IMR-90 (cell line): Measurements from ENCODE around the gene CLIC4. TPM values are rescaled to one million over a fixed set of nuclear protein-coding genes. Genes with fewer than 3 reads are reported as not detected.

Experiments used
- ATAC-seq: fragments of 200-7000 bp; cut with Tn5 transposase; 2 replicates; pipeline ENCODE4 v1.9.1; 2020; ENCODE audit warnings: low read depth, mild to moderate bottlenecking, moderate library complexity
- BruUV-seq: library from RNA; stranded (reverse); fragments of 400-500 nt; replicated peaks from 2 replicates; lab custom pipeline; 2021; lab: Mats Ljungman, UMichigan
- CTCF ChIA-PET: fragments of 300-600 bp; formaldehyde crosslinking; extraction: SDS; loops from one replicate; lab custom pipeline; 2021; ENCODE audit warnings: antibody characterized with exemption; lab: Yijun Ruan, JAX
- POLR2A ChIA-PET: fragments of 300-600 bp; sonication (Branson Sonifier 250); formaldehyde crosslinking; loops from one replicate; lab custom pipeline; 2022; ENCODE audit warnings: antibody characterized with exemption; ENCODE audit not compliant: unreplicated experiment; lab: Charles Lee
- DNase-seq: peaks from one replicate; pipeline ENCODE4 v3.0.0; 2013
- H2AFZ ChIP-seq: replicated peaks from 2 replicates; pipeline ENCODE3; 2013; ENCODE audit warnings: low read length, mild to moderate bottlenecking; ENCODE audit not compliant: poor library complexity
- H2AK5ac ChIP-seq: 2 replicates; pipeline ENCODE4 v1.6.1; 2013; ENCODE audit warnings: low read depth, low read length, inconsistent platforms
- H2AK9ac ChIP-seq: replicated peaks from 2 replicates; pipeline ENCODE3; 2013; ENCODE audit warnings: mild to moderate bottlenecking, low read depth, low read length, moderate library complexity; ENCODE audit not compliant: poor library complexity
- H2BK120ac ChIP-seq: 2 replicates; pipeline ENCODE4 v1.6.1; 2013; ENCODE audit warnings: low read depth, low read length, inconsistent platforms
- H2BK15ac ChIP-seq: 3 replicates; pipeline ENCODE4 v1.6.1; 2013; ENCODE audit warnings: low read depth, low read length, inconsistent platforms
- H2BK20ac ChIP-seq: 2 replicates; pipeline ENCODE4 v1.6.1; 2013; ENCODE audit warnings: low read depth, mild to moderate bottlenecking, inconsistent platforms, low read length, moderate library complexity
- H2BK5ac ChIP-seq: 2 replicates; pipeline ENCODE4 v1.6.1; 2013; ENCODE audit warnings: mild to moderate bottlenecking, low read depth, low read length, inconsistent platforms; ENCODE audit not compliant: poor library complexity, severe bottlenecking
- H3K14ac ChIP-seq: replicated peaks from 2 replicates; pipeline ENCODE4 v1.6.1; 2013; ENCODE audit warnings: low read depth, low read length, inconsistent platforms
- H3K18ac ChIP-seq: 2 replicates; pipeline ENCODE4 v1.6.1; 2013; ENCODE audit warnings: low read depth, low read length, control low read depth
- H3K23ac ChIP-seq: 2 replicates; pipeline ENCODE4 v1.6.1; 2013; ENCODE audit warnings: low read depth, low read length, inconsistent platforms
- H3K27ac ChIP-seq: 2 replicates; pipeline ENCODE4 v1.5.1; 2013; ENCODE audit warnings: mild to moderate bottlenecking, control low read depth, low read length; ENCODE audit not compliant: insufficient read depth
- H3K27me3 ChIP-seq: 2 replicates; pipeline ENCODE4 v1.6.1; 2013; ENCODE audit warnings: low read length; ENCODE audit not compliant: control insufficient read depth, insufficient read depth
- H3K36me3 ChIP-seq: 2 replicates; pipeline ENCODE4 v1.6.1; 2013; ENCODE audit warnings: low read length, mixed read lengths; ENCODE audit not compliant: control insufficient read depth, insufficient read depth
- H3K4ac ChIP-seq: 2 replicates; pipeline ENCODE4 v1.6.1; 2013; ENCODE audit warnings: low read depth, low read length, inconsistent platforms
- H3K4me1 ChIP-seq: 2 replicates; pipeline ENCODE4 v1.6.1; 2013; ENCODE audit warnings: low read length, mixed read lengths; ENCODE audit not compliant: control insufficient read depth, insufficient read depth
- H3K4me2 ChIP-seq: 2 replicates; pipeline ENCODE4 v1.6.1; 2013; ENCODE audit warnings: low read depth, mild to moderate bottlenecking, control low read depth, low read length, moderate library complexity
- H3K4me3 ChIP-seq: 2 replicates; pipeline ENCODE4 v1.5.1; 2013; ENCODE audit warnings: low read depth, mild to moderate bottlenecking, control low read depth, low read length, moderate library complexity; ENCODE audit not compliant: insufficient read depth
- H3K56ac ChIP-seq: 2 replicates; pipeline ENCODE4 v1.6.1; 2013; ENCODE audit warnings: low read length, inconsistent platforms; ENCODE audit not compliant: insufficient read depth; ENCODE audit errors: extremely low read depth
- H3K79me1 ChIP-seq, 2 experiments: 2 replicates each; pipeline ENCODE4 v1.6.1; 2013; ENCODE audit warnings: low read length in 2 of 2, inconsistent platforms in 1 of 2, low read depth in 1 of 2
- H3K9ac ChIP-seq: 2 replicates; pipeline ENCODE4 v1.6.1; 2013; ENCODE audit warnings: low read depth, low read length, control low read depth
- H3K9me1 ChIP-seq: 2 replicates; pipeline ENCODE4 v1.6.1; 2013; ENCODE audit warnings: low read length, inconsistent platforms; ENCODE audit not compliant: insufficient read depth
- H3K9me3 ChIP-seq: 2 replicates; pipeline ENCODE4 v1.6.1; 2013; ENCODE audit warnings: low read length; ENCODE audit not compliant: control insufficient read depth, insufficient read depth
- H4K20me1 ChIP-seq: 2 replicates; pipeline ENCODE4 v1.6.1; 2013; ENCODE audit warnings: low read length, inconsistent platforms; ENCODE audit not compliant: insufficient read depth
- H4K5ac ChIP-seq: 2 replicates; pipeline ENCODE4 v1.6.1; 2013; ENCODE audit warnings: mild to moderate bottlenecking, low read depth, low read length, control low read depth
- H4K8ac ChIP-seq, 2 experiments: 2 replicates each; pipeline ENCODE4 v1.6.1; 2013; ENCODE audit warnings: low read depth in 2 of 2, low read length in 2 of 2, control low read depth in 1 of 2, inconsistent platforms in 1 of 2
- H4K91ac ChIP-seq: 2 replicates; pipeline ENCODE4 v1.6.1; 2013; ENCODE audit warnings: low read depth, low read length, inconsistent platforms; ENCODE audit not compliant: insufficient read depth
- CEBPB ChIP-seq: IDR thresholded peaks from 2 replicates; pipeline ENCODE4 v1.6.1; 2012; ENCODE audit warnings: low read depth, low read length, improper control_type of control experiment
- CHD1 ChIP-seq: IDR thresholded peaks from 2 replicates; pipeline ENCODE4 v1.6.1; 2012; ENCODE audit warnings: low read depth, low read length, improper control_type of control experiment
- MAFK ChIP-seq: IDR thresholded peaks from 2 replicates; pipeline ENCODE4 v1.6.1; 2012; ENCODE audit warnings: low read depth, low read length, improper control_type of control experiment
- MAZ ChIP-seq: IDR thresholded peaks from 2 replicates; pipeline ENCODE4 v1.6.1; 2012; ENCODE audit warnings: low read depth, mild to moderate bottlenecking, low read length, improper control_type of control experiment, moderate library complexity, borderline replicate concordance
- MXI1 ChIP-seq: IDR thresholded peaks from 2 replicates; pipeline ENCODE4 v1.6.1; 2012; ENCODE audit warnings: low read depth, mild to moderate bottlenecking, low read length, moderate library complexity, borderline replicate concordance
- NFE2L2 ChIP-seq: fragments of 150-350 bp; IDR thresholded peaks from 2 replicates; pipeline ENCODE4 v1.6.1; 2016; ENCODE audit warnings: low read depth, mild to moderate bottlenecking, low read length
- POLR2A ChIP-seq: IDR thresholded peaks from 2 replicates; pipeline ENCODE4 v1.6.1; 2012; ENCODE audit warnings: mild to moderate bottlenecking, low read depth, low read length
- RAD21 ChIP-seq: IDR thresholded peaks from 2 replicates; pipeline ENCODE4 v1.6.1; 2012; ENCODE audit warnings: low read length, improper control_type of control experiment
- RFX5 ChIP-seq: IDR thresholded peaks from 2 replicates; pipeline ENCODE4 v1.8.0; 2012; ENCODE audit warnings: low read depth, mild to moderate bottlenecking, low read length, moderate library complexity
- SMC3 ChIP-seq: fragments of 150-350 bp; IDR thresholded peaks from 2 replicates; pipeline ENCODE4 v1.6.1; 2016; ENCODE audit warnings: low read depth, mild to moderate bottlenecking, antibody characterized with exemption, low read length, moderate library complexity
- whole genome bisulfite sequencing, 2 experiments: methylation state at CpG; one replicate each; pipeline versions ENCODE4 v1.1.5 to v1.1.7; 2013; ENCODE audit warnings: missing lambda C conversion rate in 2 of 2; ENCODE audit not compliant: insufficient read length in 1 of 2; ENCODE audit errors: extremely low coverage in 2 of 2; 5-methylcytosine and 5-hydroxymethylcytosine counted together
- dilution Hi-C: fragments of 300-500 bp; cut with HindIII; formaldehyde crosslinking; loops from one replicate; pipeline ENCODE4 v1.14.3; 2018; ENCODE audit warnings: low sequenced_read_pairs; ENCODE audit not compliant: unreplicated experiment
- in situ Hi-C: fragments of 300-500 bp; cut with MboI; formaldehyde crosslinking; loops from 3 replicates; pipeline ENCODE4 v1.14.3; 2019; ENCODE audit warnings: low sequenced_read_pairs, inconsistent platforms, mixed read lengths
- intact Hi-C: fragments of 100-400 bp; cut with micrococcal nuclease; formaldehyde crosslinking; loops from 2 replicates; pipeline ENCODE4 v1.10.0; 2022
- polyA plus RNA-seq, 3 experiments: library from polyadenylated mRNA; depleted of rRNA; stranded (reverse); fragments of >200 nt; gene quantifications; 2 replicates each; pipeline ENCODE4 v1.2.3, GENCODE V29; 2012; ENCODE audit warnings: low replicate concordance in 1 of 3
- total RNA-seq: library from RNA; depleted of rRNA; stranded (reverse); fragments of >200 nt; gene quantifications from 2 replicates; pipeline ENCODE4 v1.2.3, GENCODE V29; 2012
- TF ChIP-seq, protein P1 (sequence below): fragments of 150-350 bp; IDR thresholded peaks from 2 replicates; pipeline ENCODE4 v1.6.1; 2016; ENCODE audit warnings: low read depth, mild to moderate bottlenecking, low read length, moderate library complexity, borderline replicate concordance
- TF ChIP-seq, protein P2 (sequence below): fragments of 150-350 bp; IDR thresholded peaks from 2 replicates; pipeline ENCODE4 v1.6.1; 2017; ENCODE audit warnings: mild to moderate bottlenecking, antibody characterized with exemption, low read length, low read depth
- TF ChIP-seq, protein P3 (sequence below): conservative IDR thresholded peaks from 2 replicates; pipeline ENCODE4 v1.5.1; 2012; ENCODE audit warnings: mild to moderate bottlenecking, low read depth, low read length, improper control_type of control experiment

CLIC4 gene
- total and polyA plus RNA-seq, 2 of the 4 experiments (the other 2 are of a cell fraction): 242 to 392 TPM

DNA sequence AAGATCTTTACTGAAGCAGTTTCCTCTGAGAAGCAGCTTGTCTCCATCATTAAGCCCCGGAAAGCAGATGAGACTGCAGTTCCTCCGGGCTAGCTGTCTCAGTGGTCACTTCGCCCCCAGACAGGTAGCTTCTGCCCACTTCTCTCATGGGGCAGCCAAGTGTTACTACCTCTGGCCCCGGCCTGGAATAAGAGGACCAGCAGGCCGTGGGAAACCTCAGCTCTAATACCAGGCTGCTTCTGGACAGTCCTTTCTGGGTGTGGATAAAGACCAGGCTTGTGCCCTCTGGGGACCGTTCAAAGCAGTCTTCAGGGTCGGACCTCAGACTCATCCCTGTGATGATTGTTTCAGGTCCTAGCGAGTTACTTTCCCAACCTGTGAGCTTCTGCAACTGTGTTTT is 130.0 kb downstream of the CLIC4 start:
- H3K4me1 ChIP-seq: peaks cover 2% of the 10 kb centered on the region; the same call in 1 of the 2 replicates
- H2AFZ ChIP-seq: no peak overlapping the region
- no peak overlapping the region for H3K4ac ChIP-seq
- H3K27me3 ChIP-seq: peaks cover 39% of the 10 kb centered on the region
- intact Hi-C loops (no loop called here), dilution Hi-C loops (no loop called here), in situ Hi-C loops (no loop called here)
- no peak overlapping the region for H2BK120ac ChIP-seq
- H3K4me2 ChIP-seq: no peak overlapping the region
- H3K23ac ChIP-seq: no peak overlapping the region
- no peak overlapping the region for H4K5ac ChIP-seq
- no peaks in the 10 kb centered on the region for H4K20me1 ChIP-seq
- no peak overlapping the region for H2AK5ac ChIP-seq
- TF ChIP-seq MXI1 (no peak), CHD1 (no peak), SMC3 (no peak), POLR2A (no peak), NFE2L2 (no peak), RAD21 (no peak), RFX5 (no peak), CEBPB (no peak), MAFK (no peak), MAZ (no peak)
- TF ChIP-seq, protein P1, sequence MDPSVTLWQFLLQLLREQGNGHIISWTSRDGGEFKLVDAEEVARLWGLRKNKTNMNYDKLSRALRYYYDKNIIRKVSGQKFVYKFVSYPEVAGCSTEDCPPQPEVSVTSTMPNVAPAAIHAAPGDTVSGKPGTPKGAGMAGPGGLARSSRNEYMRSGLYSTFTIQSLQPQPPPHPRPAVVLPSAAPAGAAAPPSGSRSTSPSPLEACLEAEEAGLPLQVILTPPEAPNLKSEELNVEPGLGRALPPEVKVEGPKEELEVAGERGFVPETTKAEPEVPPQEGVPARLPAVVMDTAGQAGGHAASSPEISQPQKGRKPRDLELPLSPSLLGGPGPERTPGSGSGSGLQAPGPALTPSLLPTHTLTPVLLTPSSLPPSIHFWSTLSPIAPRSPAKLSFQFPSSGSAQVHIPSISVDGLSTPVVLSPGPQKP: no peak
- TF ChIP-seq, protein P2, sequence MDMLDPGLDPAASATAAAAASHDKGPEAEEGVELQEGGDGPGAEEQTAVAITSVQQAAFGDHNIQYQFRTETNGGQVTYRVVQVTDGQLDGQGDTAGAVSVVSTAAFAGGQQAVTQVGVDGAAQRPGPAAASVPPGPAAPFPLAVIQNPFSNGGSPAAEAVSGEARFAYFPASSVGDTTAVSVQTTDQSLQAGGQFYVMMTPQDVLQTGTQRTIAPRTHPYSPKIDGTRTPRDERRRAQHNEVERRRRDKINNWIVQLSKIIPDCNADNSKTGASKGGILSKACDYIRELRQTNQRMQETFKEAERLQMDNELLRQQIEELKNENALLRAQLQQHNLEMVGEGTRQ: no peak
- TF ChIP-seq, protein P3, sequence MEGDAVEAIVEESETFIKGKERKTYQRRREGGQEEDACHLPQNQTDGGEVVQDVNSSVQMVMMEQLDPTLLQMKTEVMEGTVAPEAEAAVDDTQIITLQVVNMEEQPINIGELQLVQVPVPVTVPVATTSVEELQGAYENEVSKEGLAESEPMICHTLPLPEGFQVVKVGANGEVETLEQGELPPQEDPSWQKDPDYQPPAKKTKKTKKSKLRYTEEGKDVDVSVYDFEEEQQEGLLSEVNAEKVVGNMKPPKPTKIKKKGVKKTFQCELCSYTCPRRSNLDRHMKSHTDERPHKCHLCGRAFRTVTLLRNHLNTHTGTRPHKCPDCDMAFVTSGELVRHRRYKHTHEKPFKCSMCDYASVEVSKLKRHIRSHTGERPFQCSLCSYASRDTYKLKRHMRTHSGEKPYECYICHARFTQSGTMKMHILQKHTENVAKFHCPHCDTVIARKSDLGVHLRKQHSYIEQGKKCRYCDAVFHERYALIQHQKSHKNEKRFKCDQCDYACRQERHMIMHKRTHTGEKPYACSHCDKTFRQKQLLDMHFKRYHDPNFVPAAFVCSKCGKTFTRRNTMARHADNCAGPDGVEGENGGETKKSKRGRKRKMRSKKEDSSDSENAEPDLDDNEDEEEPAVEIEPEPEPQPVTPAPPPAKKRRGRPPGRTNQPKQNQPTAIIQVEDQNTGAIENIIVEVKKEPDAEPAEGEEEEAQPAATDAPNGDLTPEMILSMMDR: no peak
- CTCF ChIA-PET: no interaction called here
- H3K9ac ChIP-seq: no peak overlapping the region
- no peak overlapping the region for H3K4me3 ChIP-seq
- H3K56ac ChIP-seq: no peak overlapping the region
- H3K36me3 ChIP-seq: no peaks in the 10 kb centered on the region
- POLR2A ChIA-PET: interaction anchor here (0.5 kb wide), 1 partner anchor 25 kb away, joined by 4 read pairs; no protein-coding TSS in a partner anchor
- H2AK9ac ChIP-seq: no peak overlapping the region
- WGBS, 2 experiments: no CpG with 5 or more reads among the region's 8 CpGs
- no peak overlapping the region for H2BK15ac ChIP-seq
- BruUV-seq: no TSS peak
- ATAC-seq: no peak
- H2BK5ac ChIP-seq: no peak overlapping the region
- no peak overlapping the region for H3K18ac ChIP-seq
- no peak for DNase-seq
- no peaks in the 10 kb centered on the region for H3K9me1 ChIP-seq
- H3K27ac ChIP-seq: no peak overlapping the region
- no peaks in the 10 kb centered on the region for H3K79me1 ChIP-seq
- no peak overlapping the region for H4K91ac ChIP-seq
- H3K9me3 ChIP-seq: no peaks in the 10 kb centered on the region; the same call in 1 of the 2 replicates
- no peak overlapping the region for H3K14ac ChIP-seq
- no peak overlapping the region for H2BK20ac ChIP-seq
- H4K8ac ChIP-seq: no peak overlapping the region
